Transverse colon (tissue), 4 donors: ENCODE measurements around the gene AKAP13.

Source experiments
- CTCF ChIP-seq, 5 experiments: fragments of 200-600 bp in 3 of 5; fragments of 450-650 bp in 2 of 5; sonication (generic) in 3 of 5; IDR thresholded peaks; 1 replicate in 2 of 5; 2 replicates in 3 of 5; pipeline ENCODE4 v1.5.1; 2016 to 2017; ENCODE audit warnings: antibody characterized with exemption in 5 of 5, inconsistent platforms in 3 of 5, mild to moderate bottlenecking in 2 of 5, moderate library complexity in 1 of 5
- EP300 ChIP-seq: sonication (generic); formaldehyde crosslinking; IDR thresholded peaks from one replicate; pipeline ENCODE4 v1.6.1; 2017; ENCODE audit warnings: antibody characterized with exemption, low read depth
- POLR2A ChIP-seq: fragments of 450-650 bp; IDR thresholded peaks from one replicate; pipeline ENCODE4 v1.6.1; 2016; ENCODE audit warnings: antibody characterized with exemption, mild to moderate bottlenecking, moderate library complexity
- POLR2AphosphoS5 ChIP-seq, 3 donors: sonication (generic); formaldehyde crosslinking; IDR thresholded peaks; one replicate each; pipeline ENCODE4 v1.6.1; 2016; ENCODE audit warnings: antibody characterized with exemption in 3 of 3

DNA sequence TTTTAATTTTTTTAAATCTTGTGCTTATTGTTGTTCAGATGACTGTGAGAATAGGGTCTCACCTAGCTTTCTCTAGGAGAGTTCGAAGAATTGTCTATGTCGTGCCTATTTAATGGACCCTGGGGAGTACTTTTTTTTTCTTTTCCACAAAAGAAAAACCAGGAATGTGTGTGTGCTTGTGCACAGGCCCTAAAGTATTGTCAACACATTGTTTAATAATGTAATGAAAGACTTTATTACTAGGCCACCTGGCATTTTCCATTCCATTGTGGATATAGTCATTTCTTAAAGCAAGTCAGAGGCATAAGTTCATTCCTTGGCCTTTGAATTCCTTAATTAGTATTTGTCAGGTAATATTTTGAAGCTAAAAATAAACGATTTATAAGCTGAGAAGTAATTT lies 278.4 kb downstream of the AKAP13 start:
- TF ChIP-seq CTCF (IDR thresholded peaks at IDR 0.05) (no peak), POLR2A (no peak), POLR2AphosphoS5 (IDR thresholded peaks at IDR 0.05) (no peak), EP300 (no peak)
